ENCODE data around the gene REPS2.

REPS2 gene

GRCh38 chrX:17021851-17022604, 75.6 kb downstream of the REPS2 start:
- no peak overlapping the region for H3K27ac ChIP-seq
- TF ChIP-seq, protein P1, sequence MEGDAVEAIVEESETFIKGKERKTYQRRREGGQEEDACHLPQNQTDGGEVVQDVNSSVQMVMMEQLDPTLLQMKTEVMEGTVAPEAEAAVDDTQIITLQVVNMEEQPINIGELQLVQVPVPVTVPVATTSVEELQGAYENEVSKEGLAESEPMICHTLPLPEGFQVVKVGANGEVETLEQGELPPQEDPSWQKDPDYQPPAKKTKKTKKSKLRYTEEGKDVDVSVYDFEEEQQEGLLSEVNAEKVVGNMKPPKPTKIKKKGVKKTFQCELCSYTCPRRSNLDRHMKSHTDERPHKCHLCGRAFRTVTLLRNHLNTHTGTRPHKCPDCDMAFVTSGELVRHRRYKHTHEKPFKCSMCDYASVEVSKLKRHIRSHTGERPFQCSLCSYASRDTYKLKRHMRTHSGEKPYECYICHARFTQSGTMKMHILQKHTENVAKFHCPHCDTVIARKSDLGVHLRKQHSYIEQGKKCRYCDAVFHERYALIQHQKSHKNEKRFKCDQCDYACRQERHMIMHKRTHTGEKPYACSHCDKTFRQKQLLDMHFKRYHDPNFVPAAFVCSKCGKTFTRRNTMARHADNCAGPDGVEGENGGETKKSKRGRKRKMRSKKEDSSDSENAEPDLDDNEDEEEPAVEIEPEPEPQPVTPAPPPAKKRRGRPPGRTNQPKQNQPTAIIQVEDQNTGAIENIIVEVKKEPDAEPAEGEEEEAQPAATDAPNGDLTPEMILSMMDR (conservative IDR thresholded peaks at IDR 0.05): no peak

DNA sequence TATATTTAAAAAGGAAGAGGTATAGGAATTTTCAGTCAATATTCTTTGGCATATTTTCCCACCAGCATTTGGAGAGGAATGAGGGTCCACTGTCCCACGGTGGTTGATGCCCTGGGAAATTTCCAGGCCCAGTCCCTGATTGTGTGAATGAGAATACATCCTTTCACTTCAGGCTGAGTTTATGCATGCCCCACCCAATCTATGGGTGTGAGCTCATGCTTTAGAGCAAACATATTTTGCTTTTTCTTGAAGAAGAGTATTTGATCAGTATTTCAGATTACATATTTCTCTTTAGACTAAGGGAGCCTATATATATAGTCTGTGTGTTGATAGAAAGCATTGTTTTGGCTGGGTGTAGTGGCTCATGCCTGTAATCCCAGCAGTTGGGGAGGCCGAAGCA, 77.2 kb downstream of the REPS2 start:
- TF ChIP-seq, protein P1 (conservative IDR thresholded peaks at IDR 0.05): no peak
- H3K27ac ChIP-seq: no peak overlapping the region

DNA sequence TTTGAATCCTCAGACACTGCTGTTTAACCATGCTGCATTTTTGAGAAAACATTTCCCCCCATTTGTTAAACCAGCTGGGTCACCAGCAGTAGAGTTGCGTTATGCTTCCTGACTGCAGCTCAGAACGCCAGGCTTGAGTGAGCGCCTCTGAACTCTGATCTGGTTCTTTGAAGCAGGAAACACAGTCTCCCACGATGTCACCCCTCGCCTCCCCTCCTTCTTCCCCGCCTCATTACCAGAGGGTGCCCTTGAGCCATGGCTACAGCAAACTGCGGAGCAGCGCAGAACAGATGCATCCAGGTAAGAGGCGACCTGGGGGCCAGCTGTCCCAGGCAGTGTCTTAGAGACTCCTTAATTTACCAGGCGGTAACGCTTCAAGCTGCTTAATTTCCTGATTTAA, 78.4 kb downstream of the REPS2 start:
- TF ChIP-seq, protein P1 (conservative IDR thresholded peaks at IDR 0.05): no peak
- no peak overlapping the region for H3K27ac ChIP-seq

DNA sequence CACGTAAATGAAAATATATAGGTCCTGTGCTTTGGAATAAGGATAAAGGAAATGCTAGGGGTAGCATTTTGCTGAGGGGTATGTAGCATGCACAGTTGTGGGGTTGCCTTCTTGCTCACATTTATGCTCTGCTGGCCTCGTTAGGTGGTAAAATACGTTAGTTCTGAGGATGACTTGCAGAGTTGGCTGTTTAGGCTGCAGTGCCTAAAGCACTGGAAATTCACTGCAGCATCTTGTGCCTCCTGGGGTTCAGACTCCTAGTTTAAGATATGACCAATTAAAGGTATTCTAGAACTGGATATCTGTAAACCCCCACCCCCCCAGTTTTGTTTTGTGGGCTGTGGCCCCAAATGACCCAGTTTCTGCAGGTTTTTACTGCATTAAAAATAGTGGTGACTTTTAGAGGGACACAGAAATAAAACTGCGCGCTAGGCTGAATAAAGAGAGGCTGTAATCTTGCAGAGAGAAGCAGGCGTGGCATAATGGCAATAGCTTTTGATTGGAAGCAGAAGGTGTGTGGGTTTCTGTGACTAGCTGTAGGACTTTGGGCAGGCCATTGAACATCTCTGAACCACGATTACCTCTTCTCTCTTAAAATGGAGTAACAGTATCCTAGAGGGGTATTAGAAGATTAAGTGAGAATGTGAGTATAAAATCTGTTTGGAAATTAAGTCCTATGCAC, 79.3 kb downstream of the REPS2 start:
- TF ChIP-seq, protein P1 (conservative IDR thresholded peaks at IDR 0.05): no peak
- H3K27ac ChIP-seq: no peak overlapping the region

GRCh38 chrX:17027931-17028330, 81.5 kb downstream of the REPS2 start:
- TF ChIP-seq, protein P1 (conservative IDR thresholded peaks at IDR 0.05): no peak
- no peak overlapping the region for H3K27ac ChIP-seq

- TF ChIP-seq, protein P1 (conservative IDR thresholded peaks at IDR 0.05): no peak
- no peak overlapping the region for H3K27ac ChIP-seq
These were observed 81.9 kb downstream of the REPS2 start for GRCh38 chrX:17028356-17028755.

DNA sequence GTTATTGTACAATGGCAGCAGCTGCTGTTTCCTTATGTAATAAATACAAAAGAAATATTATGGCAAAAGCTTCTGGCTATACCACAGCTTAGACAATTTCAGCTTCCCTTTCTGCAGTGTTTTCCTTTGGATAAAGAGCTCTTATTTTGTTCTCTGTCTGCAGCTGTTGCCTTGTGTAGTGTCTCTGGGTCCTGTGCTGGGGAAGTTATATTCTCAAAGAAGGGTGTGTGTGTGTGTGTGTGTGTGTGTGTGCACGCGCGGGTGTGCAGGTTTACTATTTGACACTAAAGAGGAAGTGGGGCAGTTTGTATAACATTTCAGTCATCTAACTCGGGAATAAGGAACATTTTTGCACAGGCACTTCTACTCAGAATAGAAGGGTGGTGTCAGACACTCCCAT, 83.6 kb downstream of the REPS2 start:
- H3K27ac ChIP-seq: no peak overlapping the region
- TF ChIP-seq, protein P1 (conservative IDR thresholded peaks at IDR 0.05): no peak

All from VCaP (cell line).